SU-DHL-6 (cell line): Measurements from ENCODE around the gene DYNC2H1.

Experiments used
- H2AFZ ChIP-seq: fragments of 200-600 bp; sonication (generic); 2 replicates; pipeline ENCODE4 v1.6.1; 2014; ENCODE audit warnings: low read depth, mild to moderate bottlenecking, moderate library complexity, mixed read lengths, antibody characterized with exemption, low read length; ENCODE audit not compliant: severe bottlenecking
- H3F3A ChIP-seq: fragments of 200-600 bp; shearing (Covaris generic); 2 replicates; pipeline ENCODE4 v1.6.0; 2016; ENCODE audit warnings: antibody characterized with exemption, mild to moderate bottlenecking; ENCODE audit not compliant: insufficient read depth
- H3K27ac ChIP-seq: fragments of 200-600 bp; sonication (generic); 2 replicates; pipeline ENCODE4 v1.5.1; 2016; ENCODE audit warnings: low read depth, mild to moderate bottlenecking, low read length, moderate library complexity, mixed read lengths
- H3K27me3 ChIP-seq: fragments of 200-600 bp; sonication (generic), shearing (Covaris generic); 2 replicates; pipeline ENCODE4 v1.6.0; 2014; ENCODE audit warnings: mild to moderate bottlenecking, low read length
- H3K36me3 ChIP-seq: fragments of 200-600 bp; sonication (generic); 2 replicates; pipeline ENCODE4 v1.6.1; 2014; ENCODE audit warnings: mild to moderate bottlenecking, low read length, mixed read lengths
- H3K4me2 ChIP-seq: fragments of 300-600, 200-600 bp; shearing (Covaris generic), sonication (generic); 2 replicates; pipeline ENCODE4 v1.6.0; 2014; ENCODE audit warnings: low read length, low read depth, mild to moderate bottlenecking; ENCODE audit not compliant: poor library complexity, severe bottlenecking
- H3K4me3 ChIP-seq: fragments of 200-600 bp; sonication (generic); 2 replicates; pipeline ENCODE4 v1.5.1; 2014; ENCODE audit warnings: antibody characterized with exemption, low read length, mild to moderate bottlenecking, mixed read lengths; ENCODE audit not compliant: insufficient read depth, poor library complexity, severe bottlenecking
- H3K79me2 ChIP-seq: fragments of 200-600 bp; sonication (generic); 2 replicates; pipeline ENCODE4 v1.6.1; 2014; ENCODE audit warnings: mild to moderate bottlenecking, low read length, moderate library complexity; ENCODE audit not compliant: insufficient read depth
- H3K9ac ChIP-seq: fragments of 200-600 bp; sonication (generic); 2 replicates; pipeline ENCODE4 v1.7.0; 2014; ENCODE audit warnings: mild to moderate bottlenecking, low read length
- H3K9me2 ChIP-seq: fragments of 200-600 bp; sonication (generic); replicated peaks from 2 replicates; pipeline ENCODE4 v1.6.1; 2014; ENCODE audit warnings: low read length; ENCODE audit not compliant: insufficient read depth
- H3K9me3 ChIP-seq: fragments of 200-600 bp; sonication (generic); 2 replicates; pipeline ENCODE4 v1.6.1; 2014; ENCODE audit warnings: low read length, mixed read lengths; ENCODE audit not compliant: insufficient read depth
- H4K20me1 ChIP-seq: fragments of 200-600 bp; sonication (generic); 2 replicates; pipeline ENCODE4 v1.6.1; 2014; ENCODE audit warnings: low read depth, mild to moderate bottlenecking, antibody characterized with exemption, low read length, moderate library complexity, mixed read lengths
- CTCF ChIP-seq: fragments of 200-600 bp; sonication (generic); IDR thresholded peaks from one replicate; pipeline ENCODE4 v1.5.1; 2017; ENCODE audit warnings: antibody characterized with exemption, mild to moderate bottlenecking, low read length, moderate library complexity; ENCODE audit not compliant: insufficient read depth, poor library complexity, severe bottlenecking
- EZH2phosphoT487 ChIP-seq: fragments of 200-600 bp; sonication (generic), shearing (Covaris generic); conservative IDR thresholded peaks from 2 replicates; pipeline ENCODE4 v1.6.1; 2018; ENCODE audit warnings: mild to moderate bottlenecking, antibody characterized with exemption, low read length, moderate library complexity, mixed read lengths

The DYNC2H1 gene

GRCh38 chr11:103529181-103529684 is 420.0 kb downstream of the DYNC2H1 start:
- H3K9me2 ChIP-seq, result no peaks in the 10 kb centered on the region
- H3K9ac ChIP-seq, result no peak overlapping the region
- H3K36me3 ChIP-seq, result no peaks in the 10 kb centered on the region
- H3K9me3 ChIP-seq, result no peaks in the 10 kb centered on the region
- TF ChIP-seq CTCF (no peak), EZH2phosphoT487 (no peak)
- no peaks in the 10 kb centered on the region for H4K20me1 ChIP-seq
- H3K79me2 ChIP-seq, result no peaks in the 10 kb centered on the region
- H2AFZ ChIP-seq, result no peak overlapping the region
- H3K4me2 ChIP-seq, result no peak overlapping the region
- H3K27ac ChIP-seq, result no peak overlapping the region
- H3F3A ChIP-seq, result no peaks in the 10 kb centered on the region
- H3K27me3 ChIP-seq, result no peaks in the 10 kb centered on the region
- H3K4me3 ChIP-seq, result no peak overlapping the region
